Esophagus muscularis mucosa (tissue), 4 donors: ENCODE measurements around the gene COL25A1. TPM values are rescaled to one million over a fixed set of nuclear protein-coding genes. Genes with fewer than 3 reads are reported as not detected.

ENCODE experiments used
- DNase-seq: peaks from one replicate; pipeline ENCODE4 v3.0.0-alpha.2; 2017; ENCODE audit errors: extremely low spot score
- H3K27ac ChIP-seq, 4 donors: fragments of 200-600 bp; sonication (generic); replicated peaks in 1 of 4; 1 replicate in 3 of 4; 2 replicates in 1 of 4; pipeline ENCODE4 v1.5.1; 2016 to 2019; ENCODE audit warnings: mild to moderate bottlenecking in 1 of 4
- H3K27me3 ChIP-seq, 4 donors: fragments of 200-600 bp; sonication (generic); one replicate each; pipeline versions ENCODE4 v1.5.1 to v1.6.0; 2016 to 2019
- H3K36me3 ChIP-seq, 4 donors: fragments of 200-600 bp; sonication (generic); one replicate each; pipeline ENCODE4 v1.5.1; 2016 to 2019
- H3K4me1 ChIP-seq, 4 donors: fragments of 200-600 bp; sonication (generic); one replicate each; pipeline ENCODE4 v1.5.1; 2016 to 2019
- H3K4me3 ChIP-seq, 4 donors: fragments of 200-600 bp; sonication (generic); 1 replicate in 2 of 4; 2 replicates in 2 of 4; pipeline ENCODE4 v1.5.1; 2016 to 2019; ENCODE audit warnings: mild to moderate bottlenecking in 4 of 4, moderate library complexity in 1 of 4
- H3K9me3 ChIP-seq, 4 donors: fragments of 200-600 bp; sonication (generic); 1 replicate in 3 of 4; 2 replicates in 1 of 4; pipeline ENCODE4 v1.5.1; 2016 to 2019
- CTCF ChIP-seq, 3 experiments: fragments of 200-600 bp in 2 of 3; fragments of 450-650 bp in 1 of 3; sonication (generic) in 2 of 3; IDR thresholded peaks; one replicate each; pipeline ENCODE4 v1.5.1; 2017 to 2019; ENCODE audit warnings: antibody characterized with exemption in 3 of 3, mild to moderate bottlenecking in 2 of 3, moderate library complexity in 1 of 3
- EP300 ChIP-seq: sonication (generic); formaldehyde crosslinking; IDR thresholded peaks from one replicate; pipeline ENCODE4 v1.6.1; 2017; ENCODE audit warnings: antibody characterized with exemption
- POLR2A ChIP-seq: fragments of 450-650 bp; IDR thresholded peaks from one replicate; pipeline ENCODE4 v1.6.1; 2017; ENCODE audit warnings: antibody characterized with exemption, moderate library complexity, mild to moderate bottlenecking, low read depth
- POLR2AphosphoS5 ChIP-seq, 2 donors: sonication (generic); formaldehyde crosslinking; IDR thresholded peaks; one replicate each; pipeline ENCODE4 v1.6.1; 2017; ENCODE audit warnings: antibody characterized with exemption in 2 of 2
- WGBS: methylation state at CpG from one replicate; pipeline ENCODE4 v1.1.5; 2018; 5-methylcytosine and 5-hydroxymethylcytosine counted together
- intact Hi-C: fragments of 100-400 bp; cut with DNase I; formaldehyde crosslinking; loops from one replicate; pipeline ENCODE4 v1.15.1; 2023
- total RNA-seq, 4 donors: library from RNA; depleted of rRNA; stranded (reverse); fragments of >200 nt; gene quantifications; one replicate each; pipeline versions ENCODE4 v1.1.0 to v1.2.1, GENCODE V29; 2016

COL25A1 gene
- total RNA-seq, 4 donors from 2014 or later: 1.0 to 3.7 (median 2.0) TPM

GRCh38 chr4:109166586-109166985 is 135.9 kb downstream of the COL25A1 start:
- Histone ChIP-seq H3K27me3 (no peaks in the 10 kb centered on the region), H3K9me3 (no peaks in the 10 kb centered on the region), H3K4me1 (no peaks in the 10 kb centered on the region), H3K36me3 (no peaks in the 10 kb centered on the region), H3K4me3 (no peak overlapping the region), H3K27ac (no peak overlapping the region)
- DNase-seq: no peak
- intact Hi-C loops: no loop called here
- TF ChIP-seq POLR2AphosphoS5 (IDR thresholded peaks at IDR 0.05): no peak
- TF ChIP-seq CTCF (IDR thresholded peaks at IDR 0.05): no peak
- no peak for TF ChIP-seq EP300
- no peak for TF ChIP-seq POLR2A
- 80% methylated on average over 3 of the region's 3 CpGs for WGBS

GRCh38 chr4:109166126-109166525 is 136.3 kb downstream of the COL25A1 start:
- no peak overlapping the region for H3K4me3 ChIP-seq
- H3K36me3 ChIP-seq: no peaks in the 10 kb centered on the region
- H3K4me1 ChIP-seq: no peaks in the 10 kb centered on the region
- TF ChIP-seq POLR2AphosphoS5 (IDR thresholded peaks at IDR 0.05): no peak
- no peak for TF ChIP-seq POLR2A
- no peak for TF ChIP-seq EP300
- no peak for TF ChIP-seq CTCF (IDR thresholded peaks at IDR 0.05)
- intact Hi-C loops: no loop called here
- H3K27me3 ChIP-seq: no peaks in the 10 kb centered on the region
- H3K27ac ChIP-seq: no peak overlapping the region
- H3K9me3 ChIP-seq: no peaks in the 10 kb centered on the region
- no peak for DNase-seq

- H3K4me1 ChIP-seq: no peaks in the 10 kb centered on the region
- H3K27ac ChIP-seq: no peak overlapping the region
- no peaks in the 10 kb centered on the region for H3K9me3 ChIP-seq
- DNase-seq: no peak
- no peak overlapping the region for H3K4me3 ChIP-seq
- H3K36me3 ChIP-seq: no peaks in the 10 kb centered on the region
- intact Hi-C loops: no loop called here
- TF ChIP-seq EP300: no peak
- no peak for TF ChIP-seq POLR2A
- TF ChIP-seq POLR2AphosphoS5 (IDR thresholded peaks at IDR 0.05): no peak
- no peak for TF ChIP-seq CTCF (IDR thresholded peaks at IDR 0.05)
- no peaks in the 10 kb centered on the region for H3K27me3 ChIP-seq
Observed at GRCh38 chr4:109164011-109164410, 138.4 kb downstream of the COL25A1 start.

GRCh38 chr4:109163493-109163892 is 139.0 kb downstream of the COL25A1 start:
- no peaks in the 10 kb centered on the region for H3K27me3 ChIP-seq
- TF ChIP-seq POLR2A (no peak), EP300 (no peak), POLR2AphosphoS5 (IDR thresholded peaks at IDR 0.05) (no peak), CTCF (IDR thresholded peaks at IDR 0.05) (no peak)
- intact Hi-C loops: no loop called here
- H3K9me3 ChIP-seq: no peaks in the 10 kb centered on the region
- no peak for DNase-seq
- H3K4me1 ChIP-seq: no peaks in the 10 kb centered on the region
- H3K27ac ChIP-seq: no peak overlapping the region
- H3K4me3 ChIP-seq: no peak overlapping the region
- H3K36me3 ChIP-seq: no peaks in the 10 kb centered on the region

GRCh38 chr4:109162759-109163158 is 139.7 kb downstream of the COL25A1 start:
- TF ChIP-seq EP300 (no peak), POLR2A (no peak), CTCF (IDR thresholded peaks at IDR 0.05) (no peak), POLR2AphosphoS5 (IDR thresholded peaks at IDR 0.05) (no peak)
- Histone ChIP-seq H3K4me3 (no peak overlapping the region), H3K27me3 (no peaks in the 10 kb centered on the region), H3K27ac (no peak overlapping the region), H3K36me3 (no peaks in the 10 kb centered on the region), H3K9me3 (no peaks in the 10 kb centered on the region), H3K4me1 (no peaks in the 10 kb centered on the region)
- intact Hi-C loops: no loop called here
- WGBS: 91% methylated on average over 3 of the region's 3 CpGs
- DNase-seq: no peak
